ENCODE measurements around the gene CALD1.

The CALD1 gene

GRCh38 chr7:134832367-134832766 is 52.9 kb downstream of the CALD1 start:
- H3K36me3 ChIP-seq (replicated peaks), result no peaks in the 10 kb centered on the region

DNA sequence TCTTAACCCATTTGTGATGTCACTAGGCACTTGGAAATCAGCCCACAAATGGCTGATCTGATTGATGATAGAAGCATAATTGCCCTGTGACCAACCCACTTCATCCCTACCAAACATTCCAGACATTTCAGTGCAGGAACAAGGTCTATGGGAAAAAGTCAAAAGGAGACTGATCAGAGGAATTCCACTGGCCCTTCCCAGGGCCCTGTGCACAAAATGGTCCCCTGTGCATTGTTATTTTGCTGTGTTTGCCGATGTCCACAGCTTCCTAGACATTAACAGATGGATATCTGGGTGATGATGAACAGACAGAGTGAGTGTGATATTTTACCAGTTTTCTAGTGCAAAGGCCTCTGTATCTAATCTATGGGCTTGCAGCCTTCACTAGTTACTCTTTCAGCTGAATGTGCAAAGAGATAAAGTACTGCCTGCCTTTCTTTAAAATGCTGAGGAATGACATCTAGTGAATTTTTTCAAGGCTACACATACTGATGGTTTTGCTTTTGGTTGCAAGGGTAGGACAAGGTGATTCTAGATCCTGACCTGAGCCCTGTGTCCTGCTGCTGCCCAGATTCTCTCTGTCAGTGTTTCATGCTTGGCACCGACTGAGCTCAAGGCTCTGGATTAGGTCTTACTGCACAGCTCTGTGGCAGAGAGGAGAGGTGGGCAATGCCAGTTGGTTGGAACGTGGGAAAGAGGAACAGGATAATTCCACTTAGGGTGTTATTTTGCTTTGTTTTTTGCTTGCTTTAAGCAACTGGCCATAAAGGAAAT is 55.4 kb downstream of the CALD1 start:
- in situ Hi-C loops (cut with MboI; ENCODE audit: low sequenced_read_pairs), result no loop called here
- Histone ChIP-seq H3K27me3 (ENCODE audit: low read depth) (no peaks in the 10 kb centered on the region), H3K4me1 (no peaks in the 10 kb centered on the region), H3K4me3 (no peak overlapping the region), H3K36me3 (replicated peaks) (no peaks in the 10 kb centered on the region), H3K9me3 (no peaks in the 10 kb centered on the region)
- DNase-seq (ENCODE audit: low spot score in 2 of 2), result no peak

More at GRCh38 chr7:134832367-134832766, 52.9 kb downstream of the CALD1 start:
- Histone ChIP-seq H3K4me1 (no peaks in the 10 kb centered on the region), H3K27me3 (ENCODE audit: low read depth) (no peaks in the 10 kb centered on the region), H3K4me3 (no peak overlapping the region), H3K9me3 (no peaks in the 10 kb centered on the region)
- in situ Hi-C loops (cut with MboI; ENCODE audit: low sequenced_read_pairs), result no loop called here
- no peak for DNase-seq (ENCODE audit: low spot score in 2 of 2)

DNA sequence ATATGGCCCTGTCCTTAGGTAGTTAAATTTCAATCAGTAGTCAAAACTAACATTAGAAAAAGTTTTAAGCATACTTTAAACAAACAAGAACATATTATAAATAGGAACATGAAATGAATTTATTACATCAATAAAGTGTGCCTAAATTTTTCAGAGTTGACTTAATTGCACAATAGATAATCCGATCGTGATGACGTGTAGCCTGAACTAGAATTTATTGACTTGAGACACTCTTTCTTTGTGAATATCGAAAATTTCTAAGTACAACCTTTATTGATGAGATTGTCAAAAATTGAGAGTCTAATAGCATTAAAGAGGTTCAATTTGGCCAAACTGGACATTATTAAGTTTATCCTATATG is 56.0 kb downstream of the CALD1 start:
- H3K4me3 ChIP-seq, result no peak overlapping the region
- H3K36me3 ChIP-seq (replicated peaks), result no peaks in the 10 kb centered on the region
- no peaks in the 10 kb centered on the region for H3K27me3 ChIP-seq (ENCODE audit: low read depth)
- DNase-seq (ENCODE audit: low spot score in 2 of 2), result no peak
- in situ Hi-C loops (cut with MboI; ENCODE audit: low sequenced_read_pairs), result no loop called here
- H3K4me1 ChIP-seq, result no peaks in the 10 kb centered on the region
- no peaks in the 10 kb centered on the region for H3K9me3 ChIP-seq

- Histone ChIP-seq H3K36me3 (replicated peaks) (no peaks in the 10 kb centered on the region), H3K27me3 (ENCODE audit: low read depth) (no peaks in the 10 kb centered on the region), H3K4me1 (no peaks in the 10 kb centered on the region), H3K9me3 (no peaks in the 10 kb centered on the region), H3K4me3 (no peak overlapping the region)
- in situ Hi-C loops (cut with MboI; ENCODE audit: low sequenced_read_pairs), result no loop called here
- no peak for DNase-seq (ENCODE audit: low spot score in 2 of 2)
Measured at GRCh38 chr7:134836447-134836846, 57.0 kb downstream of the CALD1 start.

- H3K36me3 ChIP-seq (replicated peaks), result peaks cover 5% of the 10 kb centered on the region
- H3K4me1 ChIP-seq, result no peaks in the 10 kb centered on the region
- DNase-seq (ENCODE audit: low spot score in 2 of 2), result no peak
- no peaks in the 10 kb centered on the region for H3K9me3 ChIP-seq
- no peak overlapping the region for H3K4me3 ChIP-seq
- in situ Hi-C loops (cut with MboI; ENCODE audit: low sequenced_read_pairs), result no loop called here
- no peaks in the 10 kb centered on the region for H3K27me3 ChIP-seq (ENCODE audit: low read depth)
Measured at GRCh38 chr7:134839298-134839697, 59.9 kb downstream of the CALD1 start.

- Histone ChIP-seq H3K9me3 (no peaks in the 10 kb centered on the region), H3K36me3 (replicated peaks) (peaks cover 15% of the 10 kb centered on the region), H3K4me3 (no peak overlapping the region), H3K4me1 (no peaks in the 10 kb centered on the region), H3K27me3 (ENCODE audit: low read depth) (no peaks in the 10 kb centered on the region)
- in situ Hi-C loops (cut with MboI; ENCODE audit: low sequenced_read_pairs), result no loop called here
- DNase-seq (ENCODE audit: low spot score in 2 of 2), result no peak
Measured at GRCh38 chr7:134842062-134842461, 62.6 kb downstream of the CALD1 start.

GRCh38 chr7:134842886-134843430 is 63.5 kb downstream of the CALD1 start:
- in situ Hi-C loops (cut with MboI; ENCODE audit: low sequenced_read_pairs), result no loop called here
- no peak overlapping the region for H3K4me3 ChIP-seq
- DNase-seq (ENCODE audit: low spot score in 2 of 2), result no peak
- H3K9me3 ChIP-seq, result no peaks in the 10 kb centered on the region
- no peaks in the 10 kb centered on the region for H3K27me3 ChIP-seq (ENCODE audit: low read depth)
- peaks cover 15% of the 10 kb centered on the region for H3K36me3 ChIP-seq (replicated peaks)
- no peaks in the 10 kb centered on the region for H3K4me1 ChIP-seq

GRCh38 chr7:134844200-134844599 is 64.8 kb downstream of the CALD1 start:
- Histone ChIP-seq H3K4me3 (no peak overlapping the region), H3K4me1 (no peaks in the 10 kb centered on the region), H3K27me3 (ENCODE audit: low read depth) (no peaks in the 10 kb centered on the region), H3K36me3 (replicated peaks) (peaks cover 15% of the 10 kb centered on the region), H3K9me3 (no peaks in the 10 kb centered on the region)
- in situ Hi-C loops (cut with MboI; ENCODE audit: low sequenced_read_pairs), result no loop called here
- no peak for DNase-seq (ENCODE audit: low spot score in 2 of 2)

- no peak overlapping the region for H3K4me3 ChIP-seq
- H3K27me3 ChIP-seq (ENCODE audit: low read depth), result no peaks in the 10 kb centered on the region
- no peaks in the 10 kb centered on the region for H3K9me3 ChIP-seq
- in situ Hi-C loops (cut with MboI; ENCODE audit: low sequenced_read_pairs), result no loop called here
- H3K4me1 ChIP-seq, result no peaks in the 10 kb centered on the region
- DNase-seq (ENCODE audit: low spot score in 2 of 2), result peak in 1 of 2 experiments; percentile 19
- H3K36me3 ChIP-seq (replicated peaks), result peaks cover 15% of the 10 kb centered on the region
Measured at GRCh38 chr7:134845461-134845860, 66.0 kb downstream of the CALD1 start.

- no peaks in the 10 kb centered on the region for H3K27me3 ChIP-seq (ENCODE audit: low read depth)
- no peak overlapping the region for H3K4me3 ChIP-seq
- H3K36me3 ChIP-seq (replicated peaks), result peaks cover 15% of the 10 kb centered on the region
- H3K4me1 ChIP-seq, result no peaks in the 10 kb centered on the region
- no peak for DNase-seq (ENCODE audit: low spot score in 2 of 2)
- in situ Hi-C loops (cut with MboI; ENCODE audit: low sequenced_read_pairs), result no loop called here
- H3K9me3 ChIP-seq, result no peaks in the 10 kb centered on the region
Measured at GRCh38 chr7:134847851-134848588, 68.6 kb downstream of the CALD1 start.

GRCh38 chr7:134850066-134850465 is 70.6 kb downstream of the CALD1 start:
- Histone ChIP-seq H3K4me1 (no peaks in the 10 kb centered on the region), H3K27me3 (ENCODE audit: low read depth) (no peaks in the 10 kb centered on the region), H3K36me3 (replicated peaks) (peaks cover 3% of the 10 kb centered on the region), H3K4me3 (no peak overlapping the region), H3K9me3 (no peaks in the 10 kb centered on the region)
- no peak for DNase-seq (ENCODE audit: low spot score in 2 of 2)
- in situ Hi-C loops (cut with MboI; ENCODE audit: low sequenced_read_pairs), result no loop called here

GRCh38 chr7:134851141-134851540 is 71.7 kb downstream of the CALD1 start:
- in situ Hi-C loops (cut with MboI; ENCODE audit: low sequenced_read_pairs), result no loop called here
- Histone ChIP-seq H3K9me3 (no peaks in the 10 kb centered on the region), H3K36me3 (replicated peaks) (no peaks in the 10 kb centered on the region), H3K27me3 (ENCODE audit: low read depth) (no peaks in the 10 kb centered on the region), H3K4me3 (no peak overlapping the region), H3K4me1 (peaks cover 5% of the 10 kb centered on the region; the same call in 1 of the 2 replicates)
- no peak for DNase-seq (ENCODE audit: low spot score in 2 of 2)

GRCh38 chr7:134852625-134853024 is 73.2 kb downstream of the CALD1 start:
- no peaks in the 10 kb centered on the region for H3K9me3 ChIP-seq
- no peak overlapping the region for H3K4me3 ChIP-seq
- peaks cover 12% of the 10 kb centered on the region; the same call in 1 of the 2 replicates for H3K4me1 ChIP-seq
- DNase-seq (ENCODE audit: low spot score in 2 of 2), result no peak
- in situ Hi-C loops (cut with MboI; ENCODE audit: low sequenced_read_pairs), result no loop called here
- no peaks in the 10 kb centered on the region for H3K36me3 ChIP-seq (replicated peaks)
- no peaks in the 10 kb centered on the region for H3K27me3 ChIP-seq (ENCODE audit: low read depth)

- Histone ChIP-seq H3K27me3 (ENCODE audit: low read depth) (no peaks in the 10 kb centered on the region), H3K4me3 (no peak overlapping the region), H3K4me1 (peaks cover 12% of the 10 kb centered on the region; the same call in 1 of the 2 replicates), H3K36me3 (replicated peaks) (no peaks in the 10 kb centered on the region), H3K9me3 (no peaks in the 10 kb centered on the region)
- no peak for DNase-seq (ENCODE audit: low spot score in 2 of 2)
- in situ Hi-C loops (cut with MboI; ENCODE audit: low sequenced_read_pairs), result no loop called here
Measured at GRCh38 chr7:134854816-134855215, 75.4 kb downstream of the CALD1 start.

Measured in HAP-1 (cell line).